Measurements from ENCODE around the gene ITIH2.
A peak's percentile ranks its signal among the peaks of the same experiment; 100 is the strongest.
"Not testable (repeated sequence)": the region's sequence is repeated elsewhere in the genome, so short reads cannot be mapped to it uniquely, and the experiment has no call there.

Gene ITIH2

GRCh38 chr10:7703140-7703539, at the start of gene ITIH2:
TSS of gene ITIH2 (plus strand) at chr10:7703316. CDS start at chr10:7703435, 119 bp downstream.
- DNase-seq (ENCODE audit: low read depth) = no peak

DNA sequence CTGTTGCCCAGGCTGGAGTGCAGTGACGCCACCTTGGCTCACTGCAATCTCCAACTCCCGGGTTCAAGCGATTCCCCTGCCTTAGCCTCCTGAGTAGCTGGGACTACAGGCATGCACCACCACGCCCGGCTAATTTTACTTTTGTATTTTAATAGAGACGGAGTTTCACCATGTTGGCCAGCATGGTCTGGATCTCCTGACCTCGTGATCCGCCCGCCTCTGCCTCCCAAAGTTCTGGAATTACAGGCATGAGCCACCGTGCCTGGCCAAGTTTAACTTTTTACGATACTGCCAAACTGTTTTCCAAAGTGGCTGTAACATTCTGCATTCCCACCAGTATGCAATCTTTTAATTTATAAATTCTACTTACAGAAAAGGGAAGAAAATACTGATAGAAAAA, 46.0 kb upstream of the ITIH2 start:
- not testable (repeated sequence) for DNase-seq (ENCODE audit: low read depth)

DNA sequence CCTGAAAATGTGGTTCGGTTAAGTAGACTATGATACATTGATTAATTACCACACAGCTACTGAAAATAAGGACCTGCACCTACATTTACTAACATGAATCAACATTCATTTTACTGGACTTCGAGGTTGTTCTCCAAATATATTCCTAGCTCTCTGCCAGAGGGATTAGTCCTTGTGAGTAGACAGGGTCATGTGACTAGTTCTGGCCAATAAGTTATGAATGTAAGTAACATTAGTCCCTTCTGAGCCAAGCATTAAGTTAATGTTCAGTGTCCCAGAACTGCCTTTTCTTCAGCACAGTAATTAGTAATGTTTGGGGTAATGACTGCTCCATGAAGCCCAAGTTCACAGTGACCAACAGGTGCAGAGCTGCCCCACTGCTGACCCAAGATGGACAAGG, 45.6 kb upstream of the ITIH2 start:
- DNase-seq (ENCODE audit: low read depth) = no peak

- no peak for DNase-seq (ENCODE audit: low read depth)
Measured at GRCh38 chr10:7659560-7659959, 43.6 kb upstream of the ITIH2 start.

DNA sequence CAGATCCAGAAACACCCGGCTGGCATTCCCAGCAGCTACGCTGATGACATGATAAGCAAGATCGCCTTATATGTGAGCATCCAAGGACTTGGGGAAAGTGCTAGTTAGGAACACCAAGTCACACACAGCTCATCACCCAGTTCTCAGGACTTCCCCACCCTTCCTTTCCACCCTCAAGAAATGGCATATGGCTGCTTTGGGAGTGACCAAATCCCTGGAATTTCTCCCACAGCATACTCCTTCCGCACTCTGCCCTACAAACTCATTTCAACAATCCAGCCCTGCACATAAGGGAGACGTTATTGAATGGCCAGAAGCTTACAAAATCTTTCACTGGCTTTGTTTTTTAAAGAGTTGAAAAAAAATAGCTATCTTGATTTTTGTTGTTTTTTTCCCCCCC, 40.6 kb upstream of the ITIH2 start:
- DNase-seq (ENCODE audit: low read depth) = no peak

DNA sequence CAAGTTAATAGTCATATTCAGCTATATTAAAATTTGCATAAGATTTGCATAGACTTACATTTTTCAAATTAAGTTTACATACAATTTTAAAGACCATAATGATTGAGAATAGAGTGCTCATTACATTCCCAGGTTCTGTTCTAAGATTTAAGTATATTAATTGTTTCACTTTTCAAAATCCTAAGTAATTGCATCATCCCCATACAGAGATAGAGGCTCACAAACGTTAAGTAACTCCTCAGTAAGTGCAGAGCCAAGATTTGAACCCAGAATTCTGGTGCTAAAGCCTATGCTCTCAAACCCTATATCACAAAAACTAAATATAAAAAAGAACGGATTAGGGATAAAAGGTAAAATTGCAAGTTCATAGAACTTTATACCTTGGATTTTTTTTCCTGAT, 38.4 kb upstream of the ITIH2 start:
- DNase-seq (ENCODE audit: low read depth) = no peak

DNA sequence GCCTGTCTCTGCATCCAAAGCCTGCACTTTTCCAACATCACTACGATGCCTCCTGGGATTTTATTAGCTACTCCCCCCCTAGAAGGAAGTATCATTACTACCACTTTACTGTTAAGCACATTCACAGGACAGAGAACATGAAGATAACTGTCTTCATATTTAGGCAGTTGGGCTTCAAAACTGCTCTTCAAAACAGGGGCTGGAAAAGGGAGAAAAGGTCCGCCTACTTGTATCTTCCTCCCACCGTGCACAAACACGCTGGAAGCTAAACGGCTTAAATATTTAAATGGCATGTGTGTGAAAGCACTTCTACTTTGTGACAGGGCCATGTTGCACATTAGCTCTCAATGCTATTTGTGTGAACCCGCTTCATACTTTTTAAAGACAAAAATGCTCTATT, 37.3 kb upstream of the ITIH2 start:
- DNase-seq (ENCODE audit: low read depth) = no peak

DNA sequence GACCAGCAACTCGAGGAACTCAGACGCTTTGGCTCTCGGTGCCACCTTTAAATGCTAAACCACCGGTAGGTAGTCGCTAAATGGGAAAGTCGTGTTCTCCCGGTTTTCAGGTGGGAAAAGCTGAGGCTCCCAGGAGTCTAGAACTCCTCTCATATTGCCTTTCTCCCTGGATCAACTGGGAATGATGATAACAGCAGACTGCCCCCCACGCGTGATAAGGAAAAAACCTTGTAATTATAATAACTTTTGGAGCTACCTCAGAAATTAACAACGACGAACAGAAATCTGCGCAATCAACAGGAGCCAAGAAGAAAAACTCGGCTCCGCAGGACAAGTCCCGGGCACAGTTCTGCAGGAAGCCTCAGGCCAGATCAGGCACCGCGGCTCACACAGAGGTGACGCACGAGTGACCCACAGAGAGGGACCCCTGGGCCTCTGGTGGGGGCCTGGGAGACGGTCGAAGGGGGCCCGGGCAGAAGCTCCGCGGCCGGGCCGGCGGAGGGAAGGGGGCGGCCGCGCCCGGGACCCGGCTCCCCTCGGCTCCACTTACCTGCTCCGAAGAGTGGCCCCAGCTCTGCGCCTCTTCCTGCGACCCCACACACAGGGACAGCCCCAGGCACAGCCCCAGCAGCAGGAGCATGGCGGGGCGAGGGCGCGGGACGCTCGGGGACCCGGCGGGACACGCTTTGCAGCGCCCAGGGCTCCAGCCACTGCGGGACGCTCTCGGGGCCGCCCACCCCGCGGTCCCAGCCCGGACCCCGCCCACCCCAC, 36.7 kb upstream of the ITIH2 start, which contains the start of gene ITIH5:
ITIH5 (minus strand) TSS at position 714 of the 771 bp plus-strand sequence; CDS start at position 640, 74 bp downstream.
- DNase-seq (ENCODE audit: low read depth) = no peak

DNA sequence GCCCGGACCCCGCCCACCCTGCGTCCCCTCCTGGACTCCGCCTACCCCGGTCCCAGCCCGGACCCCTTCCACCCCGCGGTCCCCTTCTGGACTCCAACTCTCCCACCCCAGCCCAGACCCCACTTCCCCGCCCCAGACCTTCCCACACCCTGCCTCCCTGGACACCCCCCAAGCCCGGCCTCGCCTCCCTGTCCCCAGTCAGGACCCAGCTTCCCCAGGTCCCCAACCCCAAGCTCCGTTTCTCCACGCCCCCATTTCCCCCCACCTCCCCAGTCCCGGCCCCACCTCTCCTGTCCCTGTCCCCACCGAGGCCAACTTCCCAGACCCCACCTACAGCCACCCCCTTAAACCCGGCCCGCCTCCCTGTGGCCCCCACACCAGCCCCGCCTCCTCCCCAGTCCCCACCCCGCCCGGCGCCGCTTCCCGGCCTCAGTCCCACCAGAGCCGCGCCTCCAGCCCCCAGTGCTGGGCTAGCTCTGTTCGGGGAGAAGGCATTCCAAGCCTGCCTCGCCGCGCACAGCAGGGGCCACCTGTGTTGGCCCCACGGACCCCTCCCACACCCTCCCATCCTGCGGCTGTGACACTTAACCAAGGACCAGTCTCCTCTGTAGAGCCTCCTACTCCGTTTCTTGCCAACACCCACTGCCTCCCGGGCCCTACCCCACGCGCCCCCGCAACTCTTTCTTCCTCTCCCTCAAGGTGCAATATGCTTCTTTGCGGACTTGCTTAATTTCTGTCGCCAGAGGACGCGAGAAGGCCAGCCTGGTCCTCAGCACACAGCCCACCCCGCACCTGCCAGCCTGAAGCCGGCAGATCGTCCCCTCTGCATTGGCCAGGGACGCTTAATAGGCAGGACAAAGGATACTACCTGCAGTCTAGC, 35.6 kb upstream of the ITIH2 start:
- no peak for DNase-seq (ENCODE audit: low read depth)

DNA sequence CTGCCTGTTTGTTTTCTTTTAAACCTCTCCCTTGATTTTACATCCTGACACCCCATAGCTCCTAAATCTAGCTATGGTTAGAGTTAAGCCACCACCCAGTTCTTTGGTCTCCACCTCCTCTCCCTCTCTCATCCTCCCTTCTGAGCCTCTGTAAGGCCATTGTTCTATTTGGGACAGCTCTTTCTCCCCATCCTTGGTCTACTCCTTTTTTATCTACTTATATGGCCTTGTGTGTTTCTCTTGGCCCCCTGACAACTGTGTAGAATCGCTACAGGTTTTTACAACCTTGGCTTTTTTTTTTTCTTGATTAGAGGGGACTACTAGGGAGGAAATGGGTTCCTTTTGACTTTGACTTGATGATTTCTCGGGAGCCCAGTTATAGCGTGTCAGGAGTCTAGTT, 33.0 kb upstream of the ITIH2 start:
- DNase-seq (ENCODE audit: low read depth) = no peak

DNA sequence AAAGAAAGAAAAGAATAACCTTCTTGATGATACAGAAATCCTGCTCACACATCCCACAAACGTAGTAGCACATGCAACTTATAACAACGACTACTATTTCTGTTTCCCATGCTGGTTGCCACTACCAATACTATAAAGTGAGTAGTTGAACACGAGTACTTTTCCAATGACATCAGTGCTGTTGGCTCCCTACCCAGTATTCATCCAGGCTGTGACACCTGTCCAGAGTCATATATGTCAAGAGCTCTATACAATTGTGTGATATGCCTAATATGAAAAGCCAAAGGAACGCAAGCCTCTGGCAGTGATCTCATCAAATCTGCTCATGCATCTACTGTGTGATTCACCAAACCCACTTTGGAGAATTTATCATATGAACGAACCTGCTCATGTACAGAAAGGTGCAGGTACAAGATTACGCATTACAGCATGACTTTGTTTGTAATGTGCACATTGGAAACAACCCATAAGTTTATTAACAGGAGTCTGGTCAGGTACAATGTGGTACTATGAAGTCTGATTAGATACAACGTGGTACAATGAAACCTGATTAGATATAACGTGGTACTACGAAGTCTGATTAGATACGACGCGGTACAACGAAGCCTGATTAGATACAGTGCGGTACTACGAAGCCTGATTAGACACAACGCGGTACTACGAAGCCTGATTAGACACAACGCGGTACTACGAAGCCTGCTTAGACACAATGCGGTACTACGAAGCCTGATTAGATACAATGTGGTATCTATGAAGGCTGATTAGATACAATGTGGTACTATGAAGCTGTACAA, 30.6 kb upstream of the ITIH2 start:
- DNase-seq (ENCODE audit: low read depth) = no peak

- no peak for DNase-seq (ENCODE audit: low read depth)
Measured at GRCh38 chr10:7679256-7679655, 23.9 kb upstream of the ITIH2 start.

- DNase-seq (ENCODE audit: low read depth) = not testable (repeated sequence)
Measured at GRCh38 chr10:7680078-7680477, 23.0 kb upstream of the ITIH2 start.

GRCh38 chr10:7686351-7687171, 16.6 kb upstream of the ITIH2 start:
- no peak for DNase-seq (ENCODE audit: low read depth)

DNA sequence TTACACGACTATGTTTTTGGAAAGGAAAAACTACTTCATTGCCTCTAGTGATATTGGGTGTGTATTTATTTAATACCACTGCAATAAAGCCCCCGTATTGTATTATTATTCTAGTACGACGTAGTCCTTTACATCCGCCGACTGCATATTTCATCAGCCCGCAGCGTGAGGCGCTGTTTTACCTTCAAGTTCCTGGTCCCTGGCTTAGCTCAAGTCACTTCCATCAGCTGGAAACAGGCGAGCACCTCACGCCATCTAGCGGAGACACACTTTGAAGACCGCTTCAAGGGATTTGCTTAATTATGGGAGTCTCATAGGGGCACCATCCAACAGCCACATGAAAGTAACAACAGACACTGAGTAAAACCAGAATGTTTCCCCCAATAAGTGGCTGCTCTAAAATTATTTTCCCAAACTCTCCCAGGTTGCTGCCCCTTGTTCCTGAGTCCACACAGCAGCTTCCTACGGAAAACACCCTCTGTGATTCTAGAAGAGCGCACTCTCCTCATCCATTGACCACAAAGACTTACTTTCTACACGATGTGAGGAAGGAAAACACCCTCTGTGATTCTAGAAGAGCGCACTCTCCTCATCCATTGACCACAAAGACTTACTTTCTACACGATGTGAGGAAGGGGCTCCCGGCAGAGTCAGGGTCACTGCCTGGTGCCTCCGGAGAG, 15.7 kb upstream of the ITIH2 start:
- peak; percentile 29 for DNase-seq (ENCODE audit: low read depth)

- no peak for DNase-seq (ENCODE audit: low read depth)
Measured at GRCh38 chr10:7689591-7689990, 13.5 kb upstream of the ITIH2 start.

DNA sequence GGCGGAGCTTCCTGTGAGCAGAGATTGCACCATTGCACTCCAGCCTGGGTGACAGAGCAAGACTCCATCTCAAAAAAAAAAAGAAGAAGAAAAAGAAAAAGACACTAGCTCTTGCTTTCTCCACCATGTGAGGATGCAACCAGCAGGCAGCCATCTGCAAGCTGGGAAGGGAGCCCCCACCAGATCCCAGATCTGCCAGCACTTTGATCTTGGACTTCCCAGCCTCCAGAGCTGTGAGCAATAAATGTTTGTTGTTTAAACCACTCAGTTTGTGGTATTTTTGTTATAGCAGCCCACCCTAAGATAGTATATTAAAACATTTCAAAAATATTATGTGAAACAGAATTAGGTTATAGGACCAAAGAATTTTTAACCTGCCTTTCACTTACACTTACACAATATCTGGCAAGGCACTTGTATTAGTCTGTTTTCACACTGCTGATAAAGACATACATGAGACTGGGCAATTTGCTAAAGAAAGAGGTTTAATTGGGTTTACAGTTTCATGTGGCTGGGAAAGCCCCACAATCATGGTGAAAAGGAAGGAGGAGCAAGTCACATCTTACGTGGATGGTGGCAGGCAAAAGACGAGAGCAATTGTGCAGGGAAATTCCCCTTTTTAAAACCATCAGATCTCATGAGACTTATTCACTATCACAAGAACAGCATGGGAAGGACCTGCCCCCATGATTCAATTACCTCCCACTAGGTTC, 12.1 kb upstream of the ITIH2 start:
- DNase-seq (ENCODE audit: low read depth) = not testable (repeated sequence)

GRCh38 chr10:7692368-7692767, 10.7 kb upstream of the ITIH2 start:
- DNase-seq (ENCODE audit: low read depth) = not testable (repeated sequence)

DNA sequence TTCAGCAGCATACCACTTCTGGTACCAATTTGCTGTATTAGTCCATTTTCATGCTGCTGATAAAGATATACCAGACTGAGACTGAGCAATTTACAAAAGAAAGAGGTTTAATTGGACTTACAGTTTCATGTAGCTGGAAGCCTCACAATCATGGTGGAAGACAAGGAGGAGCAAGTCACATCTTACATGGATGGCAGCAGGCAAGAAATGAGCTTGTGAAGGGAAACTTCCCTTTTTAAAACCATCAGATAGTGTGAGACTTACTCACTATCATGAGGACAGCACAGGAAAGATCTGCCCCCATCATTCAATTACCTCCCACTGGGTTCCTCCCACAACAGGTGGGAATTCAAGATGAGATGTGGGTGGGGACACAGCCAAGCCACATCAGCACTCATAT, 9.9 kb upstream of the ITIH2 start:
- not testable (repeated sequence) for DNase-seq (ENCODE audit: low read depth)

GRCh38 chr10:7696545-7696944, 6.6 kb upstream of the ITIH2 start:
- DNase-seq (ENCODE audit: low read depth) = no peak
